Esophagus mucosa (tissue), 1 donor: ENCODE data around the gene INTS15. TPM values are rescaled to one million over a fixed set of nuclear protein-coding genes. Genes with fewer than 3 reads are reported as not detected.

Source experiments
- total RNA-seq: library from RNA; stranded (reverse); gene quantifications from one replicate; pipeline ENCODE4 v1.2.4, GENCODE V29; 2023
- donor health status: DM: yes; HTN: yes; CAD: no.

Gene INTS15
- total RNA-seq, 1 donor from 2014 or later: 13.7 TPM

Other genes with a start within 250 kb of the INTS15 start
- gene FAM220A, start 241.1 kb upstream of the INTS15 start, total RNA-seq: 20.0 TPM
- gene RAC1, start 215.5 kb upstream of the INTS15 start, total RNA-seq: 373 TPM
- gene DAGLB, start 142.1 kb upstream of the INTS15 start, total RNA-seq: 11.2 TPM
- gene KDELR2, start 105.9 kb upstream of the INTS15 start, total RNA-seq: 74.5 TPM
- gene GRID2IP, start 38.6 kb upstream of the INTS15 start, total RNA-seq: 0.12 TPM
- 23.0 TPM for gene ZDHHC4, start 12.6 kb upstream of the INTS15 start, total RNA-seq
- gene ZNF853, start 25.6 kb downstream of the INTS15 start, total RNA-seq: 0.24 TPM
- gene ZNF316, start 47.3 kb downstream of the INTS15 start, total RNA-seq: 10.4 TPM
- gene ZNF12, start 116.9 kb downstream of the INTS15 start, total RNA-seq: 13.1 TPM
- gene RSPH10B2, start 164.1 kb downstream of the INTS15 start, total RNA-seq: 0.28 TPM
- 52.7 TPM for gene CCZ1B, start 236.3 kb downstream of the INTS15 start, total RNA-seq